GF-D8 (cell line): ENCODE measurements around the gene PPP2R2D.

ENCODE experiments used
- DNase-seq: peaks from one replicate; lab custom pipeline; 2025; lab: John Stamatoyannopoulos, UW

Gene PPP2R2D

GRCh38 chr10:131900350-131901152 lies at the start of gene PPP2R2D:
TSS of gene PPP2R2D (plus strand) at chr10:131901008. CDS start at chr10:131901149, 141 bp downstream.
- DNase-seq, result peak; percentile 77

GRCh38 chr10:131851346-131851745 lies 49.5 kb upstream of the PPP2R2D start:
- no peak for DNase-seq

- no peak for DNase-seq
Observed at GRCh38 chr10:131852176-131852822, 48.5 kb upstream of the PPP2R2D start.

GRCh38 chr10:131852823-131853609 lies 47.8 kb upstream of the PPP2R2D start:
- no peak for DNase-seq

GRCh38 chr10:131853610-131853964 lies 47.2 kb upstream of the PPP2R2D start:
- no peak for DNase-seq

- no peak for DNase-seq
Observed at GRCh38 chr10:131854579-131855335, 46.1 kb upstream of the PPP2R2D start.

GRCh38 chr10:131855461-131856401 lies 45.1 kb upstream of the PPP2R2D start:
- DNase-seq, result no peak

GRCh38 chr10:131856441-131857094 lies 44.2 kb upstream of the PPP2R2D start:
- DNase-seq, result no peak

GRCh38 chr10:131857156-131858117 lies 43.4 kb upstream of the PPP2R2D start:
- DNase-seq, result no peak

- DNase-seq, result no peak
Observed at GRCh38 chr10:131858118-131858515, 42.7 kb upstream of the PPP2R2D start.

- no peak for DNase-seq
Observed at GRCh38 chr10:131858583-131859340, 42.0 kb upstream of the PPP2R2D start.

GRCh38 chr10:131859341-131860020 lies 41.3 kb upstream of the PPP2R2D start:
- DNase-seq, result no peak

- DNase-seq, result no peak
Observed at GRCh38 chr10:131860311-131860710, 40.5 kb upstream of the PPP2R2D start.

- no peak for DNase-seq
Observed at GRCh38 chr10:131860806-131861440, 39.9 kb upstream of the PPP2R2D start.

- no peak for DNase-seq
Observed at GRCh38 chr10:131862548-131862947, 38.3 kb upstream of the PPP2R2D start.

- DNase-seq, result no peak
Observed at GRCh38 chr10:131865223-131865917, 35.4 kb upstream of the PPP2R2D start.

GRCh38 chr10:131866673-131867072 lies 34.1 kb upstream of the PPP2R2D start:
- no peak for DNase-seq
